Measurements from ENCODE around the gene INPP5D.

INPP5D gene

GRCh38 chr2:233059547-233059796 is 670 bp upstream of the INPP5D start:
- peaks cover 54% of the 10 kb centered on the region for H3K79me2 ChIP-seq (ENCODE audit: low read length)
- H2AFZ ChIP-seq (ENCODE audit: low read depth, low read length), result no peak overlapping the region
- peaks cover 36% of the 10 kb centered on the region for H3K36me3 ChIP-seq (replicated peaks; ENCODE audit: low read depth, low read length)
- H3K9ac ChIP-seq (ENCODE audit: low read length), result peak overlapping the region; percentile 100
- H3K4me2 ChIP-seq (ENCODE audit: low read length), result peak overlapping the region; percentile 99
- H3K9me3 ChIP-seq (ENCODE audit: insufficient read depth, low read length), result no peaks in the 10 kb centered on the region
- peak overlapping the region; percentile 99 for H3K4me3 ChIP-seq (ENCODE audit: low read length)
- H3K27ac ChIP-seq (ENCODE audit: low read length), result peak overlapping the region; percentile 96
- no peak for TF ChIP-seq EZH2phosphoT487 (IDR thresholded peaks at IDR 0.05; ENCODE audit: low read depth)
- TF ChIP-seq, protein P1, sequence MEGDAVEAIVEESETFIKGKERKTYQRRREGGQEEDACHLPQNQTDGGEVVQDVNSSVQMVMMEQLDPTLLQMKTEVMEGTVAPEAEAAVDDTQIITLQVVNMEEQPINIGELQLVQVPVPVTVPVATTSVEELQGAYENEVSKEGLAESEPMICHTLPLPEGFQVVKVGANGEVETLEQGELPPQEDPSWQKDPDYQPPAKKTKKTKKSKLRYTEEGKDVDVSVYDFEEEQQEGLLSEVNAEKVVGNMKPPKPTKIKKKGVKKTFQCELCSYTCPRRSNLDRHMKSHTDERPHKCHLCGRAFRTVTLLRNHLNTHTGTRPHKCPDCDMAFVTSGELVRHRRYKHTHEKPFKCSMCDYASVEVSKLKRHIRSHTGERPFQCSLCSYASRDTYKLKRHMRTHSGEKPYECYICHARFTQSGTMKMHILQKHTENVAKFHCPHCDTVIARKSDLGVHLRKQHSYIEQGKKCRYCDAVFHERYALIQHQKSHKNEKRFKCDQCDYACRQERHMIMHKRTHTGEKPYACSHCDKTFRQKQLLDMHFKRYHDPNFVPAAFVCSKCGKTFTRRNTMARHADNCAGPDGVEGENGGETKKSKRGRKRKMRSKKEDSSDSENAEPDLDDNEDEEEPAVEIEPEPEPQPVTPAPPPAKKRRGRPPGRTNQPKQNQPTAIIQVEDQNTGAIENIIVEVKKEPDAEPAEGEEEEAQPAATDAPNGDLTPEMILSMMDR (IDR thresholded peaks at IDR 0.05; ENCODE audit: low read depth, low read length), result peak; percentile 40
- peaks cover 33% of the 10 kb centered on the region for H4K20me1 ChIP-seq (ENCODE audit: insufficient read depth, low read length)
- peaks cover 31% of the 10 kb centered on the region for H3K4me1 ChIP-seq (ENCODE audit: low read length)
- no peaks in the 10 kb centered on the region for H3K27me3 ChIP-seq (ENCODE audit: low read depth, low read length)

- peak overlapping the region; percentile 99 for H3K4me2 ChIP-seq (ENCODE audit: low read length)
- H3K9ac ChIP-seq (ENCODE audit: low read length), result peak overlapping the region; percentile 100
- peaks cover 64% of the 10 kb centered on the region for H3K79me2 ChIP-seq (ENCODE audit: low read length)
- peaks cover 41% of the 10 kb centered on the region for H4K20me1 ChIP-seq (ENCODE audit: insufficient read depth, low read length)
- peak overlapping the region; percentile 99 for H3K4me3 ChIP-seq (ENCODE audit: low read length)
- no peaks in the 10 kb centered on the region for H3K27me3 ChIP-seq (ENCODE audit: low read depth, low read length)
- H3K4me1 ChIP-seq (ENCODE audit: low read length), result peaks cover 31% of the 10 kb centered on the region
- TF ChIP-seq EZH2phosphoT487 (IDR thresholded peaks at IDR 0.05; ENCODE audit: low read depth), result no peak
- TF ChIP-seq, protein P1 (IDR thresholded peaks at IDR 0.05; ENCODE audit: low read depth, low read length), result no peak
- H3K27ac ChIP-seq (ENCODE audit: low read length), result peak overlapping the region; percentile 96
- peaks cover 44% of the 10 kb centered on the region for H3K36me3 ChIP-seq (replicated peaks; ENCODE audit: low read depth, low read length)
- no peaks in the 10 kb centered on the region for H3K9me3 ChIP-seq (ENCODE audit: insufficient read depth, low read length)
- H2AFZ ChIP-seq (ENCODE audit: low read depth, low read length), result no peak overlapping the region
These were observed 398 bp downstream of the INPP5D start for GRCh38 chr2:233060501-233060979.

DNA sequence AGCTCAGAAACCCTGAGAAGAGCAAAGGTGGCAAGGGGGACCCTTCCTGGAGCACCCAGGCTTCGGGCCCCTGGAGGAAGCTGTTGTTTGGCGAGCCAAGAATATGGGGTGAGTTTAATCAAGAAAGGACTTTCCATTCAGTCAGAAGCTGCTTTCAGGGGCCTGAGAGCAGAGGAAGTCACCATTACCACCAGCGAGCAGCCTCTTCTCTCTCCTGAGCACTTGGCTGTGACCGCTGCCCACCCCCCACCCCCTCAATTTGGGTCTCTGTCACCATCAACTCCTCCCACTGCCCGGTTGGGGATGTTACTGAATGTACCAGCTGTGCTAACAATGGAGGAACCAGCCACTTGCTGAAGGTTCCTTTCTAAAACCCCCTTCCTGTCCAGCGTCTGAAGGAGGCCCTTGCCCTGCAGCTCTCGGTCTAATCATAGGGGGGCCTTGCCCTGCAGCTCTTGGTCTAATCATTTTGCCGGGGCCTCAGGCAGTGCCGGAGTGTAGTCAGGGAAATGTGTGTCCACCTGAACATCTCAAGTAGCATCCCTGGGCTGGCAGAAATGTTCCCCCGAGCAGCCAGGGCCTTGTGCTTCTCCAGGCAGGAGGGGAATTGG is 943 bp downstream of the INPP5D start:
- TF ChIP-seq, protein P1 (IDR thresholded peaks at IDR 0.05; ENCODE audit: low read depth, low read length), result no peak
- peak overlapping the region; percentile 99 for H3K4me2 ChIP-seq (ENCODE audit: low read length)
- H3K9ac ChIP-seq (ENCODE audit: low read length), result peak overlapping the region; percentile 100
- peaks cover 46% of the 10 kb centered on the region for H3K36me3 ChIP-seq (replicated peaks; ENCODE audit: low read depth, low read length)
- peak overlapping the region; percentile 96 for H3K27ac ChIP-seq (ENCODE audit: low read length)
- H3K79me2 ChIP-seq (ENCODE audit: low read length), result peaks cover 67% of the 10 kb centered on the region
- peaks cover 31% of the 10 kb centered on the region for H3K4me1 ChIP-seq (ENCODE audit: low read length)
- no peak overlapping the region for H2AFZ ChIP-seq (ENCODE audit: low read depth, low read length)
- no peaks in the 10 kb centered on the region for H3K27me3 ChIP-seq (ENCODE audit: low read depth, low read length)
- H4K20me1 ChIP-seq (ENCODE audit: insufficient read depth, low read length), result peaks cover 43% of the 10 kb centered on the region
- no peaks in the 10 kb centered on the region for H3K9me3 ChIP-seq (ENCODE audit: insufficient read depth, low read length)
- H3K4me3 ChIP-seq (ENCODE audit: low read length), result peak overlapping the region; percentile 99

DNA sequence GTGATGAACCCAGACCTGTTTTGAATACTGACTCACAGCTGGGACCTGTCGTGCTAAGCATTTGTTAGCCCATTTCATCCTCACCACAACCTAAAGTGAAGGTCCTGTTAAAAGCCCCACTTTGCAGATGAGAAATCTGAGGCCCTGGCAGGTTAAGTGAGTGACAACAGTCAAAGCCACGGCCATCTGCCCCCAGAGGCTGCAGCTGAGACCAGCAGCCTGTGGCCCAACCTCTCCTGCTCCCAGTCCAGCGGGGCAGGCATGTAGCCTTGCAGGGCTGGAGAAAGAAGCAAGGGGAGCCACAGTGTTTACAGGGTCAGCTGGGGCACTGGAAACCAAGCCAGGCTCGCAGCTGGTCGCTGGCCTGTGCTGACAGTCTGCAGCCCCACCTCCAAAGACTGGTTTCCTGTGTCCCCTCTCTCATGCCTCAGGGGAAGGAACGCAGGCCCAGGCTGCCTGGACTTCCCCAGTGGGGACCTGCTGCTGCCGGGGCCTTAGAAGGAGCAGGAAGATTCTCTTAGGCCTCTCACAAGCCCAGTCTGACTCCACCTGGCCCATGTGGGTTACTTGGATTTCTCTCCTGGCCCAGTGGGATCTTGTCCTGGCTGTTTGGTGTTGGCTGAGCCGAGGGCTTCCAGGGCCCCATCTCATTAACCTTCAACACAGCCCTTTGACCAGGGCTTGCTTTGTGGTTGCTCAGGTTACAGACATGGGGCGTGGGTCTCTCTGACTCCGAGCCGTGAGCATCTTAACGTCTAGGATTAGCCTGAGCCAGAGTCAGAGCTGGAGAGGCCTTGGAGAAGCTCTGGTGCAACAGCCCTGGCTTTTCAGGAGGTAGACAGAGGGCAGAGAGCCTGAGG is 1.7 kb downstream of the INPP5D start:
- H3K4me3 ChIP-seq (ENCODE audit: low read length), result peak overlapping the region; percentile 99

More for the DNA sequence above, 1.7 kb downstream of the INPP5D start:
- H3K9ac ChIP-seq (ENCODE audit: low read length), result peak overlapping the region; percentile 100
- H3K4me1 ChIP-seq (ENCODE audit: low read length), result peaks cover 31% of the 10 kb centered on the region
- H3K79me2 ChIP-seq (ENCODE audit: low read length), result peaks cover 74% of the 10 kb centered on the region
- H3K27ac ChIP-seq (ENCODE audit: low read length), result peak overlapping the region; percentile 96
- H3K9me3 ChIP-seq (ENCODE audit: insufficient read depth, low read length), result no peaks in the 10 kb centered on the region
- TF ChIP-seq, protein P1 (IDR thresholded peaks at IDR 0.05; ENCODE audit: low read depth, low read length), result peak; percentile 20; the same call in 1 of the 2 replicates
- no peak for TF ChIP-seq EZH2phosphoT487 (IDR thresholded peaks at IDR 0.05; ENCODE audit: low read depth)
- H3K4me2 ChIP-seq (ENCODE audit: low read length), result peak overlapping the region; percentile 99
- H3K27me3 ChIP-seq (ENCODE audit: low read depth, low read length), result no peaks in the 10 kb centered on the region
- H4K20me1 ChIP-seq (ENCODE audit: insufficient read depth, low read length), result peaks cover 47% of the 10 kb centered on the region
- H3K36me3 ChIP-seq (replicated peaks; ENCODE audit: low read depth, low read length), result peaks cover 50% of the 10 kb centered on the region
- no peak overlapping the region for H2AFZ ChIP-seq (ENCODE audit: low read depth, low read length)

Data from OCI-LY3 (cell line).